ENCODE data around the gene P2RY6. TPM values are rescaled to one million over a fixed set of nuclear protein-coding genes. Genes with fewer than 3 reads are reported as not detected.

P2RY6 gene
- total and polyA plus RNA-seq, 8 donors = 0.24 to 4.1 (median 0.98) TPM; not detected in 1

DNA sequence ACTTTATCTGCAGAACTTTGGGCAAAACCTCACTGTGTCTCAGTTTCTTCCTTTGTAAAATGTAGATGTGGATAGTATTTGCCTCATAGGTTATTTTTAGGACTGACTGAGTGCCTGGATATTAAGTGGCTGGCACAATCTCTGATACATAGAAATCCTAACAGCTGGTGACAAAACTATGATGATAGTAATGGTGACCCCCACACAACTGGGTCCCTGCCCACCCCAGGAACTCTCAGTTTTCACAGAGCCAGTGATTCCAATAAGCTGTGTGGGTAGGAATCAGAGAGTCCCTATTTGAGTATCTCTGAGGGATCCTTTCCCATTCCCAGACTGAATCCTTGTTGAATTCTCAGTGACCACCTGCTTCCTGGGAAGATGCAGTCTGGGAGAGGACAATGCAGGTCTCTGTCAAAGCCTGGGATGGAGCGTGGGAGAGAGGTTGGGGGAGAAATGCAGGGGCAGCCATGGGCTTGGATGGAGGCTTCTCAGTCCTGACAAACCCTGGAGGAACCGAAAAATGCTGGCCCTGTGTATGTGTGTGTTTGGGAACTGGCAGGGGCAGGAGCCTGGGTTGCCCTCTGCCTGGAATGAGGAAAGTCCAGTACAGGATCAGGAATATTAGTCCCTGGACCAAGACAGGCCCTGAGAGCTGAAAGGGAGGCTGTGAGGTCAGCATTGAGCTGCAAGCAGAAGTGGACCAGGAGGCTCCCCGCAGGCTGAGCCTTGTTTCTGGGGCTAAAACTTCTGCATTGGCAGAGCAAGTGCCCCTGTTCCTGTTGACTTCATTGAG lies 6.1 kb upstream of the P2RY6 start:
- ATAC-seq (no peak), DNase-seq (peak in 1 of 6 donors; percentile 19), FAIRE-seq (no peak)
- Histone ChIP-seq H3K4me1 (peaks cover 0 to 3% (median 0%) of the 10 kb centered on the region in 3 donors), H3K27ac (no peak overlapping the region), H3K4me3 (no peak overlapping the region), H3K27me3 (peaks cover 0 to 15% (median 2%) of the 10 kb centered on the region in 4 donors), H3K36me3 (no peaks in the 10 kb centered on the region), H3K9me3 (no peaks in the 10 kb centered on the region)
- WGBS, 2 donors = 79 to 87% methylated on average over 3 of the region's 3 CpGs
- intact Hi-C loops (cut with DNase I) = no loop called here
- TF ChIP-seq, protein P1, sequence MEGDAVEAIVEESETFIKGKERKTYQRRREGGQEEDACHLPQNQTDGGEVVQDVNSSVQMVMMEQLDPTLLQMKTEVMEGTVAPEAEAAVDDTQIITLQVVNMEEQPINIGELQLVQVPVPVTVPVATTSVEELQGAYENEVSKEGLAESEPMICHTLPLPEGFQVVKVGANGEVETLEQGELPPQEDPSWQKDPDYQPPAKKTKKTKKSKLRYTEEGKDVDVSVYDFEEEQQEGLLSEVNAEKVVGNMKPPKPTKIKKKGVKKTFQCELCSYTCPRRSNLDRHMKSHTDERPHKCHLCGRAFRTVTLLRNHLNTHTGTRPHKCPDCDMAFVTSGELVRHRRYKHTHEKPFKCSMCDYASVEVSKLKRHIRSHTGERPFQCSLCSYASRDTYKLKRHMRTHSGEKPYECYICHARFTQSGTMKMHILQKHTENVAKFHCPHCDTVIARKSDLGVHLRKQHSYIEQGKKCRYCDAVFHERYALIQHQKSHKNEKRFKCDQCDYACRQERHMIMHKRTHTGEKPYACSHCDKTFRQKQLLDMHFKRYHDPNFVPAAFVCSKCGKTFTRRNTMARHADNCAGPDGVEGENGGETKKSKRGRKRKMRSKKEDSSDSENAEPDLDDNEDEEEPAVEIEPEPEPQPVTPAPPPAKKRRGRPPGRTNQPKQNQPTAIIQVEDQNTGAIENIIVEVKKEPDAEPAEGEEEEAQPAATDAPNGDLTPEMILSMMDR (IDR thresholded peaks at IDR 0.05) = no peak

DNA sequence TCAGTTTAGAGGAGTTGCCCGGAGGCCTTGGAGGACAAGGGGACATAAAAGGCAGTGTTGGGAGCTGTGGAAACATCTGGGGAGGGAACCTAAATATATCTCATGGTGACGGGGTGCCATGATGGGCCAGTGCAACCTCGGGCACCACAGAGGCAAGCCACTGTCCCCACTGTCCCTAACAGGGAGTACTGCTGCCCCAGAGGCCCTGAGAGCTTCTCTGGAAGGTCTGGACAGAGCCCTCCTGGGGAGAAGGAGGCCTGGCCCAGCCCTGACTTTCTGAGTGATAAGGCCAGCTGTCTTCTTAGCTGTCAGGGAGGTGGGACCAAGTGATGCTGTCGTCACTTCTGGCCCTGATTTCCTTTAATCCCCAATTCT lies 5.5 kb upstream of the P2RY6 start:
- peaks cover 0 to 15% (median 2%) of the 10 kb centered on the region in 4 donors for H3K27me3 ChIP-seq
- H3K9me3 ChIP-seq = no peaks in the 10 kb centered on the region
- intact Hi-C loops (cut with DNase I) = no loop called here
- FAIRE-seq (no peak), ATAC-seq (no peak), DNase-seq (peak in 1 of 6 donors; percentile 25)
- H3K27ac ChIP-seq = no peak overlapping the region
- WGBS, 2 donors = 61 to 84% methylated on average over 4 of the region's 4 CpGs
- no peaks in the 10 kb centered on the region for H3K36me3 ChIP-seq
- no peak overlapping the region for H3K4me3 ChIP-seq
- TF ChIP-seq, protein P1 (IDR thresholded peaks at IDR 0.05) = no peak
- H3K4me1 ChIP-seq = peaks cover 0 to 3% (median 0%) of the 10 kb centered on the region in 3 donors

DNA sequence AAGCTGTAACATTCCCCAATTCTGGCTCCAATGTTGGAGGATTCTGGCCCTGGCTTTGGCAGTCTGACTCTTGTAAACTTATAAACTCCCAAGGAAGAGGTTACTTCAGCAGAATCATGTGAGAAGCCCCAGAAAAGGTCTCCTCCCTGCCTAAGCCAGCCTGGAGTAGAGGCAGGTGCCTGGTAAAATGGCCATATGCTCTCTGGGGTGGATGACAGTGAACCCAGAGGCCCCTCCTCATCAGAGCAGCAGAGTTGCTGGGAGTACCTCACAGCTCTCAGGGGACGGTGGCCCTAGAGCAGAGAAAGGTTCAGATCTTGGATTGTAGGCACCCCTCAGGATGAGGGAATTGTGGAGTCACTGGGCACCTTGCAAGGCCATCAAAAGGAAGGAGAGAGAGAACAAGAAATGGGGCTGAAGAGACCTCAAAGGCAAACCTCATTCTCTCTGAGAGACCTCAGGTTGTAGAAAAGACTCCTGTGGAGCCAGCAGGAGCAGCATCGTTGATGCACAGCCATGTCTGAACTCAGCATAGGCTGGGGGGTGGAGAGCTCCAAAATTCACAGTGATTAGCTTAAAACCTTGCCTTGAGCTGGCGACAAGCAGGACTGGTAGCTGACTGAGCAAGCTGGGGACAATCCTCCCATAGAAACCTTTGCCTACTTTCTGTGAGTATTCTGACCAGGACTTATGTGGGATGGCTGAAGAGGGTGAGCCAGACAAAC lies 4.9 kb upstream of the P2RY6 start:
- H3K36me3 ChIP-seq = no peaks in the 10 kb centered on the region
- FAIRE-seq (no peak), DNase-seq (no peak), ATAC-seq (no peak)
- H3K9me3 ChIP-seq = no peaks in the 10 kb centered on the region
- intact Hi-C loops (cut with DNase I) = no loop called here
- TF ChIP-seq, protein P1 (IDR thresholded peaks at IDR 0.05) = no peak
- H3K4me3 ChIP-seq = no peak overlapping the region
- 63 to 74% methylated on average over 3 of the region's 3 CpGs for WGBS, 2 donors
- peaks cover 0 to 15% (median 2%) of the 10 kb centered on the region in 4 donors for H3K27me3 ChIP-seq
- peaks cover 0 to 3% (median 0%) of the 10 kb centered on the region in 3 donors for H3K4me1 ChIP-seq
- no peak overlapping the region for H3K27ac ChIP-seq

DNA sequence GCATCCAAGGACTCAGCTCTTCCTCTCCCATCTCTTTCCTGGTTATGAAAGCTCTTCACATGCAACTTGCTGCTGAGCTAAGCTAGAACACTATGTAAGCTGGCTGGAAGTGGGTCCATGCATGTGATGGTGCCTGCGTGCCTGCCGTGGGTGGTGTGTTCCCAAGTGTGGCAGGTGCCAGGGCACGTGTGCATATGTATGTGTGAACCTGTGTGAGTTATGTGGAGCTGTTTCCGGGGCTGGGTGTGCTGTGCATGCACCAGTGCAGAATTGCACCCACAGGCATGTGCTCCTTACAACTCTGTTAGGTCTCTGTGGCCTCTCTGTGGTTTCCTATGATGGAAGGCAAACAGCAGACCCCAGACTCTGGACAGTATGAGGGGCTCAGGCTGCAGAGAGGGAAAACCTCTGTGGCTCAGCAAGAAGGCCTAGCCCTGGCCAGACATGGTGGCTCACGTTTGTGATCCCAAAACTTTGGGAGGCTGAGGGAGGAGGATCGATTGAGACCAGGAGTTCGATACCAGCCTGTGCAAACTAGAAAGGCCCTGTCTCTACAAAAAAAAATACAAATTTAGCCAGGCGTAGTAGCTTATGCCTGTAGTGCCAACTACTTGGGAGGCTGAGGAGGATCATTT lies 4.1 kb upstream of the P2RY6 start:
- TF ChIP-seq, protein P1 (IDR thresholded peaks at IDR 0.05) = no peak
- DNase-seq (peak in 1 of 6 donors; percentile 7), FAIRE-seq (no peak), ATAC-seq (no peak)
- H3K4me3 ChIP-seq = no peak overlapping the region
- peaks cover 0 to 3% (median 0%) of the 10 kb centered on the region in 3 donors for H3K4me1 ChIP-seq
- H3K9me3 ChIP-seq = no peaks in the 10 kb centered on the region
- WGBS, 2 donors = 77 to 89% methylated on average over 8 of the region's 8 CpGs
- peaks cover 0 to 15% (median 2%) of the 10 kb centered on the region in 4 donors for H3K27me3 ChIP-seq
- H3K27ac ChIP-seq = no peak overlapping the region
- intact Hi-C loops (cut with DNase I) = no loop called here
- H3K36me3 ChIP-seq = no peaks in the 10 kb centered on the region

All from pancreas (tissue), 10 donors.